ENCODE results near the gene RETN.

Gene RETN

GRCh38 chr19:7661744-7662538 is 6.9 kb upstream of the RETN start:
- no peak for FAIRE-seq

GRCh38 chr19:7662657-7663056 is 6.2 kb upstream of the RETN start:
- no peak for FAIRE-seq

- no peak for FAIRE-seq
Measured at GRCh38 chr19:7663706-7664105, 5.1 kb upstream of the RETN start.

- FAIRE-seq = no peak
Measured at GRCh38 chr19:7665076-7665475, 3.8 kb upstream of the RETN start.

- FAIRE-seq = no peak
Measured at GRCh38 chr19:7669641-7670040, 792 bp downstream of the RETN start.

- no peak for FAIRE-seq
Measured at GRCh38 chr19:7670150-7670783, 1.4 kb downstream of the RETN start.

- FAIRE-seq = no peak
Measured at GRCh38 chr19:7670790-7671189, 1.9 kb downstream of the RETN start.

- no peak for FAIRE-seq
Measured at GRCh38 chr19:7672522-7672921, 3.7 kb downstream of the RETN start.

- FAIRE-seq = no peak
Measured at GRCh38 chr19:7674010-7675005, 5.5 kb downstream of the RETN start.

- FAIRE-seq = no peak
Measured at GRCh38 chr19:7676376-7676775, 7.5 kb downstream of the RETN start.

- no peak for FAIRE-seq
Measured at GRCh38 chr19:7676854-7677253, 8.0 kb downstream of the RETN start, which contains the start of gene MCEMP1. TSS of gene MCEMP1 (plus strand) at chr19:7677090. CDS start at chr19:7677121, 31 bp downstream.

GRCh38 chr19:7677669-7678311 is 8.9 kb downstream of the RETN start:
- no peak for FAIRE-seq

GRCh38 chr19:7678971-7679751 is 10.3 kb downstream of the RETN start:
- FAIRE-seq = no peak

GRCh38 chr19:7679771-7680605 is 11.1 kb downstream of the RETN start:
- no peak for FAIRE-seq

GRCh38 chr19:7680606-7681339 is 11.9 kb downstream of the RETN start, which contains the start of gene TRAPPC5:
TSS of gene TRAPPC5 (plus strand) at chr19:7680833. CDS start at chr19:7682254, 1,421 bp downstream.
- FAIRE-seq = no peak

GRCh38 chr19:7681340-7682174 is 12.7 kb downstream of the RETN start:
- no peak for FAIRE-seq

GRCh38 chr19:7682175-7682855 is 13.5 kb downstream of the RETN start:
- FAIRE-seq = no peak

Measured in A204.1 (cell line).